NCI-H1105 (cell line): Measurements from ENCODE around the gene BACH2.
A peak's percentile ranks its signal among the peaks of the same experiment; 100 is the strongest.
"Not testable (repeated sequence)": the region's sequence is repeated elsewhere in the genome, so short reads cannot be mapped to it uniquely, and the experiment has no call there.

Experiments used
- DNase-seq: peaks from one replicate; lab custom pipeline; 2025; lab: John Stamatoyannopoulos, UW

Gene BACH2

GRCh38 chr6:89987830-89988229 is 308.8 kb downstream of the BACH2 start:
- no peak for DNase-seq

- DNase-seq = no peak
These were observed 309.5 kb downstream of the BACH2 start for GRCh38 chr6:89987140-89987539.

- DNase-seq = no peak
These were observed 310.0 kb downstream of the BACH2 start for GRCh38 chr6:89986650-89987074.

- no peak for DNase-seq
These were observed 310.7 kb downstream of the BACH2 start for GRCh38 chr6:89985751-89986493.

- no peak for DNase-seq
These were observed 311.5 kb downstream of the BACH2 start for GRCh38 chr6:89984926-89985750.

- DNase-seq = no peak
These were observed 316.3 kb downstream of the BACH2 start for GRCh38 chr6:89980353-89980752.

GRCh38 chr6:89979481-89980119 is 317.0 kb downstream of the BACH2 start:
- DNase-seq = no peak

- DNase-seq = no peak
These were observed 317.9 kb downstream of the BACH2 start for GRCh38 chr6:89978749-89979145.

GRCh38 chr6:89977808-89978748 is 318.6 kb downstream of the BACH2 start:
- peak; percentile 82 for DNase-seq

- no peak for DNase-seq
These were observed 320.0 kb downstream of the BACH2 start for GRCh38 chr6:89976694-89977020.

- DNase-seq = no peak
These were observed 320.5 kb downstream of the BACH2 start for GRCh38 chr6:89975991-89976693.

GRCh38 chr6:89975366-89975765 is 321.3 kb downstream of the BACH2 start:
- no peak for DNase-seq

GRCh38 chr6:89974834-89975233 is 321.8 kb downstream of the BACH2 start:
- DNase-seq = no peak

GRCh38 chr6:89972025-89972381 is 324.6 kb downstream of the BACH2 start:
- DNase-seq = no peak

GRCh38 chr6:89971338-89972024 is 325.2 kb downstream of the BACH2 start:
- DNase-seq = not testable (repeated sequence)

- peak; percentile 30 for DNase-seq
These were observed 325.9 kb downstream of the BACH2 start for GRCh38 chr6:89970609-89971337.

- no peak for DNase-seq
These were observed 326.6 kb downstream of the BACH2 start for GRCh38 chr6:89970072-89970471.

GRCh38 chr6:89966913-89967312 is 329.7 kb downstream of the BACH2 start:
- DNase-seq = no peak

- no peak for DNase-seq
These were observed 330.5 kb downstream of the BACH2 start for GRCh38 chr6:89966228-89966544.
